HepG2 (cell line): ENCODE data around the gene RBM27. TPM values are rescaled to one million over a fixed set of nuclear protein-coding genes. Genes with fewer than 3 reads are reported as not detected.

Source experiments
- ATAC-seq: fragments of 200-7000 bp; cut with Tn5 transposase; 3 replicates; pipeline ENCODE4 v1.9.1; 2020; ENCODE audit warnings: mild to moderate bottlenecking, moderate library complexity
- BruUV-seq: library from RNA; stranded (reverse); fragments of 400-500 nt; replicated peaks from 2 replicates; lab custom pipeline; 2021; lab: Mats Ljungman, UMichigan
- CTCF ChIA-PET: fragments of 300-600 bp; formaldehyde crosslinking; extraction: SDS; loops from one replicate; lab custom pipeline; 2021; ENCODE audit warnings: low total read pairs, inconsistent platforms, low intra/inter-chr PET ratio; lab: Yijun Ruan, JAX
- POLR2A ChIA-PET: fragments of 350-600 bp; sonication (Branson Sonifier 250); formaldehyde crosslinking; loops from one replicate; lab custom pipeline; 2020; ENCODE audit warnings: antibody characterized with exemption, inconsistent platforms; lab: Yijun Ruan, JAX
- DNase-seq: peaks from one replicate; pipeline ENCODE4 v3.0.0-alpha.2; 2015; ENCODE audit warnings: low spot score
- FAIRE-seq: peaks from 3 replicates; lab custom pipeline; 2011; peaks lifted over from hg19 to GRCh38; lab: Jason Lieb, UNC
- H2AFZ ChIP-seq: one replicate; pipeline ENCODE4 v1.6.1; 2011; ENCODE audit warnings: low read length, inconsistent platforms
- H3K27ac ChIP-seq: fragments of 300-600 bp; 3 replicates; pipeline ENCODE4 v1.8.0; 2011; ENCODE audit warnings: mixed run types, mild to moderate bottlenecking, mixed read lengths, low read length, inconsistent platforms; ENCODE audit not compliant: insufficient read depth; ENCODE audit errors: extremely low read length
- H3K27me3 ChIP-seq, 2 experiments: fragments of 200-600 bp in 1 of 2; 2 replicates in 1 of 2; 3 replicates in 1 of 2; pipeline versions ENCODE4 v1.6.0 to v1.8.0; 2011; ENCODE audit warnings: low read length in 2 of 2, mild to moderate bottlenecking in 2 of 2, moderate library complexity in 2 of 2, inconsistent platforms in 1 of 2; ENCODE audit not compliant: insufficient read depth in 2 of 2, control insufficient read depth in 1 of 2
- H3K36me3 ChIP-seq, 2 experiments: fragments of 200-600 bp in 1 of 2; replicated peaks in 1 of 2; 2 replicates in 1 of 2; 3 replicates in 1 of 2; pipeline versions ENCODE4 v1.5.1 to v1.8.0; 2011; ENCODE audit warnings: low read length in 2 of 2, inconsistent platforms in 1 of 2; ENCODE audit not compliant: insufficient read depth in 2 of 2, control insufficient read depth in 1 of 2
- H3K4me1 ChIP-seq: 2 replicates; pipeline ENCODE4 v1.5.1; 2012; ENCODE audit warnings: low read length, inconsistent platforms; ENCODE audit not compliant: insufficient read depth
- H3K4me2 ChIP-seq: 2 replicates; pipeline ENCODE4 v1.6.0; 2011; ENCODE audit warnings: low read depth, low read length, inconsistent platforms
- H3K4me3 ChIP-seq, 3 experiments: fragments of 200-600 bp in 1 of 3; sonication (generic), shearing (Covaris generic) in 1 of 3; replicated peaks in 1 of 3; 2 replicates each; pipeline ENCODE4 v1.5.1; 2011 to 2016; ENCODE audit warnings: low read length in 3 of 3, inconsistent platforms in 2 of 3, low read depth in 2 of 3, mild to moderate bottlenecking in 2 of 3, control low read depth in 1 of 3, mixed read lengths in 1 of 3; ENCODE audit not compliant: insufficient read depth in 1 of 3
- H3K79me2 ChIP-seq: one replicate; pipeline ENCODE4 v1.6.1; 2011; ENCODE audit warnings: low read length, inconsistent platforms; ENCODE audit not compliant: insufficient read depth
- H3K9ac ChIP-seq: 2 replicates; pipeline ENCODE4 v1.6.0; 2011; ENCODE audit warnings: mild to moderate bottlenecking, low read depth, low read length, inconsistent platforms; ENCODE audit not compliant: insufficient read depth
- H3K9me3 ChIP-seq: 2 replicates; pipeline ENCODE4 v1.5.1; 2012; ENCODE audit warnings: mild to moderate bottlenecking, low read length
- H4K20me1 ChIP-seq: 2 replicates; pipeline ENCODE4 v1.6.0; 2011; ENCODE audit warnings: inconsistent platforms, mild to moderate bottlenecking, low read length, moderate library complexity; ENCODE audit not compliant: insufficient read depth
- ATF5 ChIP-seq: sonication (generic); formaldehyde crosslinking; IDR thresholded peaks from 2 replicates; pipeline ENCODE4 v1.4.0; 2020; ENCODE audit warnings: mild to moderate bottlenecking, low read depth, missing genetic modification reagents
- CEBPG ChIP-seq: IDR thresholded peaks from 2 replicates; pipeline ENCODE4 v1.6.1; 2016
- KDM6A ChIP-seq: IDR thresholded peaks from 2 replicates; pipeline ENCODE4 v1.6.1; 2016; ENCODE audit warnings: low read depth
- RFX3 ChIP-seq: IDR thresholded peaks from 2 replicates; pipeline ENCODE4 v1.6.1; 2016; ENCODE audit warnings: missing biosample characterization, missing genetic modification reagents
- SMAD3 ChIP-seq: sonication (generic); formaldehyde crosslinking; IDR thresholded peaks from 2 replicates; pipeline ENCODE4 v1.4.0; 2020; ENCODE audit warnings: missing genetic modification reagents
- SP1 ChIP-seq, 2 experiments: fragments of 450-650 bp in 1 of 2; sonication (generic) in 1 of 2; formaldehyde crosslinking in 1 of 2; IDR thresholded peaks; 2 replicates each; pipeline versions ENCODE4 v1.4.0 to v1.6.1; 2016 to 2020; ENCODE audit warnings: missing genetic modification reagents in 1 of 2
- SP140L ChIP-seq: sonication (generic); formaldehyde crosslinking; IDR thresholded peaks from 2 replicates; pipeline ENCODE4 v1.4.0; 2020; ENCODE audit warnings: missing genetic modification reagents, borderline replicate concordance
- TARDBP ChIP-seq: sonication (generic); formaldehyde crosslinking; IDR thresholded peaks from 2 replicates; pipeline ENCODE4 v1.8.0; 2022; ENCODE audit warnings: mild to moderate bottlenecking, missing genetic modification reagents
- TFDP2 ChIP-seq: sonication (generic); formaldehyde crosslinking; IDR thresholded peaks from 2 replicates; pipeline ENCODE4 v1.4.0; 2020; ENCODE audit warnings: missing genetic modification reagents
- ZFP62 ChIP-seq: sonication (generic); formaldehyde crosslinking; IDR thresholded peaks from 2 replicates; pipeline ENCODE4 v1.4.0; 2020; ENCODE audit warnings: missing genetic modification reagents
- ZNF34 ChIP-seq: sonication (generic); formaldehyde crosslinking; IDR thresholded peaks from 2 replicates; pipeline ENCODE4 v1.4.0; 2020; ENCODE audit warnings: mild to moderate bottlenecking, missing genetic modification reagents, borderline replicate concordance
- ZNF703 ChIP-seq: sonication (generic); formaldehyde crosslinking; IDR thresholded peaks from 2 replicates; pipeline ENCODE4 v1.5.1; 2020; ENCODE audit warnings: missing genetic modification reagents, mild to moderate bottlenecking, moderate library complexity, borderline replicate concordance
- WGBS: methylation state at CpG from one replicate; pipeline ENCODE4 v1.1.6; 2017; ENCODE audit warnings: low lambda C conversion rate; 5-methylcytosine and 5-hydroxymethylcytosine counted together
- in situ Hi-C: cut with HindIII; loops from 2 replicates; pipeline ENCODE4 v1.10.0; 2017; ENCODE audit warnings: low pct_unique_long_range_greater_than_20kb; ENCODE audit not compliant: extremely low pct_ligation_motif_present
- intact Hi-C: fragments of 100-400 bp; cut with micrococcal nuclease; formaldehyde crosslinking; loops from one replicate; pipeline ENCODE4 v1.10.0; 2022; ENCODE audit not compliant: unreplicated experiment
- polyA plus RNA-seq, 8 experiments: library from polyadenylated mRNA; depleted of rRNA in 3 of 8; stranded (reverse) in 7 of 8; unstranded in 1 of 8; fragments of >200 nt; fragmentation: Illumina TruSeq in 4 of 8; extraction: Trizol in 4 of 8; gene quantifications; 2 replicates each; pipeline versions ENCODE4 v1.2.1 to v1.2.3, GENCODE V29; 2011 to 2016; ENCODE audit warnings: low read depth in 4 of 8, missing spikeins in 1 of 8, mixed read lengths in 1 of 8; ENCODE audit not compliant: insufficient read depth in 1 of 8
- total RNA-seq, 5 experiments: library from RNA; depleted of rRNA; stranded (reverse); fragments of >200 nt; fragmentation: Illumina TruSeq; extraction: Trizol; gene quantifications; 2 replicates each; pipeline ENCODE4 v1.2.3, GENCODE V29; 2016; ENCODE audit warnings: low read depth in 1 of 5

RBM27 gene
- total and polyA plus RNA-seq, 2 of the 13 experiments (the other 11 are each of a cell fraction or from before 2014, with no cell fraction given), result 12.9 to 23.4 TPM

GRCh38 chr5:146176805-146177204 is 26.6 kb upstream of the RBM27 start:
- H2AFZ ChIP-seq, result no peak overlapping the region
- ATAC-seq (no peak), DNase-seq (no peak), FAIRE-seq (no peak)
- H3K9ac ChIP-seq, result no peak overlapping the region
- no peaks in the 10 kb centered on the region for H4K20me1 ChIP-seq
- peaks cover 2 to 13% of the 10 kb centered on the region in 2 experiments; a peak in 3 of 5 replicates for H3K36me3 ChIP-seq
- intact Hi-C loops (no loop called here), in situ Hi-C loops (no loop called here)
- H3K79me2 ChIP-seq, result peaks cover 21% of the 10 kb centered on the region
- no TSS peak for BruUV-seq
- no peak overlapping the region for H3K27ac ChIP-seq
- no peaks in the 10 kb centered on the region for H3K27me3 ChIP-seq
- H3K4me1 ChIP-seq, result peaks cover 23% of the 10 kb centered on the region
- ChIA-PET CTCF (no interaction called here), POLR2A (no interaction called here)
- H3K4me2 ChIP-seq, result no peak overlapping the region
- no peak overlapping the region for H3K4me3 ChIP-seq
- WGBS, result 98% methylated on average over 5 of the region's 5 CpGs
- H3K9me3 ChIP-seq, result no peaks in the 10 kb centered on the region
- TF ChIP-seq TFDP2 (CRISPR knock-in tag) (no peak), SP140L (CRISPR knock-in tag) (no peak), CEBPG (no peak), RFX3 (no peak), ZNF703 (CRISPR knock-in tag) (no peak), ATF5 (no peak), ZNF34 (CRISPR knock-in tag) (no peak), ZFP62 (CRISPR knock-in tag) (no peak), TARDBP (CRISPR knock-in tag) (no peak), KDM6A (CRISPR knock-in tag) (no peak), SP1 (IDR thresholded peaks at IDR 0.05) (no peak), SP1 (CRISPR knock-in tag; IDR thresholded peaks at IDR 0.05) (no peak), SMAD3 (no peak)
